SK-N-SH (cell line): ENCODE results near the gene HHIPL1.

ENCODE experiments used
- EZH2phosphoT487 ChIP-seq: fragments of 200-600 bp; sonication (generic); IDR thresholded peaks from 2 replicates; pipeline ENCODE4 v1.6.1; 2017; ENCODE audit warnings: low read depth, mixed run types, mild to moderate bottlenecking, antibody characterized with exemption, moderate library complexity, borderline replicate concordance
- GABPA ChIP-seq: IDR thresholded peaks from 2 replicates; pipeline ENCODE4 v1.4.0; 2012; ENCODE audit warnings: low read depth, mild to moderate bottlenecking
- NFIC ChIP-seq: IDR thresholded peaks from 2 replicates; pipeline ENCODE4 v1.4.0; 2012; ENCODE audit warnings: borderline replicate concordance
- RFX5 ChIP-seq: IDR thresholded peaks from 2 replicates; pipeline ENCODE4 v1.6.1; 2012; ENCODE audit warnings: mild to moderate bottlenecking, improper control_type of control experiment, low read length
- SIN3A ChIP-seq: IDR thresholded peaks from 2 replicates; pipeline ENCODE4 v1.6.1; 2012; ENCODE audit warnings: low read depth, mild to moderate bottlenecking, low read length, moderate library complexity, borderline replicate concordance
- SMC3 ChIP-seq: IDR thresholded peaks from 2 replicates; pipeline ENCODE4 v1.6.1; 2012; ENCODE audit warnings: low read depth, low read length, improper control_type of control experiment
- TAF1 ChIP-seq: IDR thresholded peaks from 2 replicates; pipeline ENCODE4 v1.6.1; 2012; ENCODE audit warnings: low read depth, mild to moderate bottlenecking, low read length, moderate library complexity, borderline replicate concordance
- USF2 ChIP-seq: fragments of 150-350 bp; IDR thresholded peaks from 2 replicates; pipeline ENCODE4 v1.6.1; 2017; ENCODE audit warnings: antibody characterized with exemption, low read length, low read depth, borderline replicate concordance
- TF ChIP-seq, protein P1 (sequence below): fragments of 200-600 bp; sonication (generic); IDR thresholded peaks from 2 replicates; pipeline ENCODE4 v1.6.1; 2017; ENCODE audit warnings: antibody characterized with exemption, mild to moderate bottlenecking, moderate library complexity

GRCh38 chr14:99649219-99649618 lies 4.3 kb downstream of the HHIPL1 start:
- TF ChIP-seq, protein P1, sequence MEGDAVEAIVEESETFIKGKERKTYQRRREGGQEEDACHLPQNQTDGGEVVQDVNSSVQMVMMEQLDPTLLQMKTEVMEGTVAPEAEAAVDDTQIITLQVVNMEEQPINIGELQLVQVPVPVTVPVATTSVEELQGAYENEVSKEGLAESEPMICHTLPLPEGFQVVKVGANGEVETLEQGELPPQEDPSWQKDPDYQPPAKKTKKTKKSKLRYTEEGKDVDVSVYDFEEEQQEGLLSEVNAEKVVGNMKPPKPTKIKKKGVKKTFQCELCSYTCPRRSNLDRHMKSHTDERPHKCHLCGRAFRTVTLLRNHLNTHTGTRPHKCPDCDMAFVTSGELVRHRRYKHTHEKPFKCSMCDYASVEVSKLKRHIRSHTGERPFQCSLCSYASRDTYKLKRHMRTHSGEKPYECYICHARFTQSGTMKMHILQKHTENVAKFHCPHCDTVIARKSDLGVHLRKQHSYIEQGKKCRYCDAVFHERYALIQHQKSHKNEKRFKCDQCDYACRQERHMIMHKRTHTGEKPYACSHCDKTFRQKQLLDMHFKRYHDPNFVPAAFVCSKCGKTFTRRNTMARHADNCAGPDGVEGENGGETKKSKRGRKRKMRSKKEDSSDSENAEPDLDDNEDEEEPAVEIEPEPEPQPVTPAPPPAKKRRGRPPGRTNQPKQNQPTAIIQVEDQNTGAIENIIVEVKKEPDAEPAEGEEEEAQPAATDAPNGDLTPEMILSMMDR, result no peak
- TF ChIP-seq RFX5, result no peak
- no peak for TF ChIP-seq NFIC
- no peak for TF ChIP-seq SMC3
- TF ChIP-seq GABPA, result no peak
- TF ChIP-seq SIN3A, result no peak
- no peak for TF ChIP-seq USF2
- no peak for TF ChIP-seq TAF1
- no peak for TF ChIP-seq EZH2phosphoT487
